Endothelial cell of umbilical vein (primary cell): ENCODE measurements around the gene RGS4.

Experiments used
- EZH2 ChIP-seq: IDR thresholded peaks from 2 replicates; pipeline ENCODE4 v1.6.1; 2012; ENCODE audit warnings: borderline replicate concordance, low read depth, mild to moderate bottlenecking, moderate library complexity, low read length, inconsistent platforms; ENCODE audit not compliant: severe bottlenecking
- FOS ChIP-seq: IDR thresholded peaks from 2 replicates; pipeline ENCODE4 v1.6.1; 2011; ENCODE audit warnings: mild to moderate bottlenecking, low read length, moderate library complexity, borderline replicate concordance; ENCODE audit not compliant: insufficient read depth
- JUN ChIP-seq: IDR thresholded peaks from 2 replicates; pipeline ENCODE4 v1.6.1; 2011; ENCODE audit warnings: borderline replicate concordance, low read depth; ENCODE audit not compliant: insufficient read length, insufficient read depth
- POLR2A ChIP-seq: IDR thresholded peaks from 2 replicates; pipeline ENCODE4 v1.6.1; 2012; ENCODE audit warnings: low read depth, mild to moderate bottlenecking, control low read depth, low read length
- POLR2AphosphoS5 ChIP-seq: IDR thresholded peaks from 2 replicates; pipeline ENCODE4 v1.6.1; 2012; ENCODE audit warnings: low read depth, mild to moderate bottlenecking, control low read depth, low read length, moderate library complexity; ENCODE audit not compliant: insufficient read depth
- TF ChIP-seq, protein P1 (sequence below), 2 donors: IDR thresholded peaks; 1 replicate in 1 of 2; 2 replicates in 1 of 2; pipeline ENCODE4 v1.5.1; 2011; ENCODE audit warnings: low read length in 2 of 2, mild to moderate bottlenecking in 2 of 2, moderate library complexity in 2 of 2, control low read depth in 1 of 2, inconsistent platforms in 1 of 2, low read depth in 1 of 2; ENCODE audit not compliant: insufficient read depth in 1 of 2; ENCODE audit errors: extremely low read depth in 1 of 2
- TF ChIP-seq, protein P2 (sequence below): IDR thresholded peaks from 2 replicates; pipeline ENCODE4 v1.6.1; 2011; ENCODE audit not compliant: insufficient read depth, insufficient read length

DNA sequence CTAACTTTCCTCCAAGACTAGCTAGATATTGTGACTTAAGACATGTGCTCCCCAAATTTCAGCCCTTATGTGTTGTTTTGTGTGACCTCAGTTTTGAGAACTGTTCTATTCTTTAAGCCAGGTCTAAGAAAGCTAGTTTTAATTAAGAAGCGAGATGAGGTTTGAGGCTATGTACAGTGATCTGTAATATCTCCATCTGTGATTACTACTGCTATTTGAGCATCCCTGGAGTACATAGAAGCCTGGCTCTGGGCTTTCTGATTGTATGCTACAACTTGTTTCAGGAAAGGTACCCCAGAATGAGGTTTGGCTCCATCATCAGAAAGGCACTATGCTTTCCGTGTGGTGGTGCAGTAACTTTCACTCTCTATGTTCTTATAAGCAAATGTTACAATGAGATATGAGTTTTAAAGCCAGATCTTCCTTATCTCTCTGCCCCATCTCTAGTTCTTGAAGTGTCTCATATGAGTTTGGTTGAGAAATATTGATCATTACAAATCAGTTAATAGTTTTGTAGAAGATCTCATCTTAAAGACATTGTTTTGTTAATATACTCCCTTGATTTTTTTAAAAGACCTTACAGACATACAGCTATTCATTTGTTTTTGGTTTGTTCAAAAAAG, 605 bp downstream of the RGS4 start:
- TF ChIP-seq, protein P1, sequence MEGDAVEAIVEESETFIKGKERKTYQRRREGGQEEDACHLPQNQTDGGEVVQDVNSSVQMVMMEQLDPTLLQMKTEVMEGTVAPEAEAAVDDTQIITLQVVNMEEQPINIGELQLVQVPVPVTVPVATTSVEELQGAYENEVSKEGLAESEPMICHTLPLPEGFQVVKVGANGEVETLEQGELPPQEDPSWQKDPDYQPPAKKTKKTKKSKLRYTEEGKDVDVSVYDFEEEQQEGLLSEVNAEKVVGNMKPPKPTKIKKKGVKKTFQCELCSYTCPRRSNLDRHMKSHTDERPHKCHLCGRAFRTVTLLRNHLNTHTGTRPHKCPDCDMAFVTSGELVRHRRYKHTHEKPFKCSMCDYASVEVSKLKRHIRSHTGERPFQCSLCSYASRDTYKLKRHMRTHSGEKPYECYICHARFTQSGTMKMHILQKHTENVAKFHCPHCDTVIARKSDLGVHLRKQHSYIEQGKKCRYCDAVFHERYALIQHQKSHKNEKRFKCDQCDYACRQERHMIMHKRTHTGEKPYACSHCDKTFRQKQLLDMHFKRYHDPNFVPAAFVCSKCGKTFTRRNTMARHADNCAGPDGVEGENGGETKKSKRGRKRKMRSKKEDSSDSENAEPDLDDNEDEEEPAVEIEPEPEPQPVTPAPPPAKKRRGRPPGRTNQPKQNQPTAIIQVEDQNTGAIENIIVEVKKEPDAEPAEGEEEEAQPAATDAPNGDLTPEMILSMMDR (IDR thresholded peaks at IDR 0.05; ENCODE audit: extremely low read depth in 1 of 2, insufficient read depth in 1 of 2, low read depth in 1 of 2, low read length in 2 of 2): no peak
- TF ChIP-seq EZH2 (no peak), POLR2A (no peak), POLR2AphosphoS5 (no peak), JUN (no peak), FOS (no peak)
- TF ChIP-seq, protein P2, sequence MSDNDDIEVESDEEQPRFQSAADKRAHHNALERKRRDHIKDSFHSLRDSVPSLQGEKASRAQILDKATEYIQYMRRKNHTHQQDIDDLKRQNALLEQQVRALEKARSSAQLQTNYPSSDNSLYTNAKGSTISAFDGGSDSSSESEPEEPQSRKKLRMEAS: no peak
